ENCODE data around the gene ACAD8. TPM values are rescaled to one million over a fixed set of nuclear protein-coding genes. Genes with fewer than 3 reads are reported as not detected.

ACAD8 gene
- polyA plus RNA-seq, 1 donor = 32.6 TPM

GRCh38 chr11:134237557-134237922, 15.8 kb upstream of the ACAD8 start:
- Histone ChIP-seq H3K27ac (ENCODE audit: low read length) (no peak overlapping the region), H3K4me3 (ENCODE audit: low read length) (no peak overlapping the region), H3K4me1 (ENCODE audit: control insufficient read depth, insufficient read depth, low read length) (no peaks in the 10 kb centered on the region), H3K27me3 (ENCODE audit: control insufficient read depth, insufficient read depth, low read length) (no peaks in the 10 kb centered on the region), H3K36me3 (ENCODE audit: control insufficient read depth, insufficient read depth, low read length) (peaks cover 57% of the 10 kb centered on the region), H3K9me3 (ENCODE audit: control insufficient read depth, low read depth, low read length) (no peaks in the 10 kb centered on the region)
- no CpG with 5 or more reads among the region's 11 CpGs for WGBS (ENCODE audit: insufficient coverage, low lambda C conversion rate)
- DNase-seq = no peak

GRCh38 chr11:134238956-134239355, 14.4 kb upstream of the ACAD8 start:
- peaks cover 69% of the 10 kb centered on the region for H3K36me3 ChIP-seq (ENCODE audit: control insufficient read depth, insufficient read depth, low read length)
- H3K27ac ChIP-seq (ENCODE audit: low read length) = no peak overlapping the region
- DNase-seq = no peak
- H3K4me3 ChIP-seq (ENCODE audit: low read length) = no peak overlapping the region
- H3K9me3 ChIP-seq (ENCODE audit: control insufficient read depth, low read depth, low read length) = no peaks in the 10 kb centered on the region
- no peaks in the 10 kb centered on the region for H3K27me3 ChIP-seq (ENCODE audit: control insufficient read depth, insufficient read depth, low read length)
- 100% methylated on average over 2 of the region's 5 CpGs for WGBS (ENCODE audit: insufficient coverage, low lambda C conversion rate)
- H3K4me1 ChIP-seq (ENCODE audit: control insufficient read depth, insufficient read depth, low read length) = no peaks in the 10 kb centered on the region

GRCh38 chr11:134240592-134240991, 12.8 kb upstream of the ACAD8 start:
- Histone ChIP-seq H3K4me3 (ENCODE audit: low read length) (no peak overlapping the region), H3K27ac (ENCODE audit: low read length) (no peak overlapping the region), H3K9me3 (ENCODE audit: control insufficient read depth, low read depth, low read length) (no peaks in the 10 kb centered on the region), H3K4me1 (ENCODE audit: control insufficient read depth, insufficient read depth, low read length) (no peaks in the 10 kb centered on the region), H3K27me3 (ENCODE audit: control insufficient read depth, insufficient read depth, low read length) (no peaks in the 10 kb centered on the region), H3K36me3 (ENCODE audit: control insufficient read depth, insufficient read depth, low read length) (peaks cover 77% of the 10 kb centered on the region)
- DNase-seq = no peak
- WGBS (ENCODE audit: insufficient coverage, low lambda C conversion rate) = no CpG with 5 or more reads among the region's 6 CpGs

GRCh38 chr11:134242376-134242775, 11.0 kb upstream of the ACAD8 start:
- Histone ChIP-seq H3K4me1 (ENCODE audit: control insufficient read depth, insufficient read depth, low read length) (no peaks in the 10 kb centered on the region), H3K27me3 (ENCODE audit: control insufficient read depth, insufficient read depth, low read length) (no peaks in the 10 kb centered on the region), H3K36me3 (ENCODE audit: control insufficient read depth, insufficient read depth, low read length) (peaks cover 85% of the 10 kb centered on the region), H3K4me3 (ENCODE audit: low read length) (no peak overlapping the region), H3K27ac (ENCODE audit: low read length) (no peak overlapping the region), H3K9me3 (ENCODE audit: control insufficient read depth, low read depth, low read length) (no peaks in the 10 kb centered on the region)
- 100% methylated on average over 1 of the region's 9 CpGs for WGBS (ENCODE audit: insufficient coverage, low lambda C conversion rate)
- no peak for DNase-seq

- no peak for DNase-seq
- no peak overlapping the region for H3K4me3 ChIP-seq (ENCODE audit: low read length)
- H3K9me3 ChIP-seq (ENCODE audit: control insufficient read depth, low read depth, low read length) = no peaks in the 10 kb centered on the region
- no peaks in the 10 kb centered on the region for H3K27me3 ChIP-seq (ENCODE audit: control insufficient read depth, insufficient read depth, low read length)
- H3K4me1 ChIP-seq (ENCODE audit: control insufficient read depth, insufficient read depth, low read length) = no peaks in the 10 kb centered on the region
- no peak overlapping the region for H3K27ac ChIP-seq (ENCODE audit: low read length)
- no CpG with 5 or more reads among the region's 4 CpGs for WGBS (ENCODE audit: insufficient coverage, low lambda C conversion rate)
- H3K36me3 ChIP-seq (ENCODE audit: control insufficient read depth, insufficient read depth, low read length) = peaks cover 96% of the 10 kb centered on the region
These were observed 9.5 kb upstream of the ACAD8 start for GRCh38 chr11:134243913-134244312.

- H3K4me3 ChIP-seq (ENCODE audit: low read length) = no peak overlapping the region
- no peak for DNase-seq
- no peak overlapping the region for H3K27ac ChIP-seq (ENCODE audit: low read length)
- H3K36me3 ChIP-seq (ENCODE audit: control insufficient read depth, insufficient read depth, low read length) = peaks cover 95% of the 10 kb centered on the region
- no CpG with 5 or more reads among the region's 7 CpGs for WGBS (ENCODE audit: insufficient coverage, low lambda C conversion rate)
- no peaks in the 10 kb centered on the region for H3K9me3 ChIP-seq (ENCODE audit: control insufficient read depth, low read depth, low read length)
- H3K4me1 ChIP-seq (ENCODE audit: control insufficient read depth, insufficient read depth, low read length) = no peaks in the 10 kb centered on the region
- no peaks in the 10 kb centered on the region for H3K27me3 ChIP-seq (ENCODE audit: control insufficient read depth, insufficient read depth, low read length)
These were observed 8.8 kb upstream of the ACAD8 start for GRCh38 chr11:134244593-134244992.

GRCh38 chr11:134245434-134245833, 7.9 kb upstream of the ACAD8 start:
- no peak for DNase-seq
- no CpG with 5 or more reads among the region's 14 CpGs for WGBS (ENCODE audit: insufficient coverage, low lambda C conversion rate)

GRCh38 chr11:134246100-134246499, 7.3 kb upstream of the ACAD8 start:
- Histone ChIP-seq H3K36me3 (ENCODE audit: control insufficient read depth, insufficient read depth, low read length) (peaks cover 98% of the 10 kb centered on the region), H3K27ac (ENCODE audit: low read length) (no peak overlapping the region), H3K27me3 (ENCODE audit: control insufficient read depth, insufficient read depth, low read length) (no peaks in the 10 kb centered on the region), H3K4me3 (ENCODE audit: low read length) (no peak overlapping the region), H3K4me1 (ENCODE audit: control insufficient read depth, insufficient read depth, low read length) (no peaks in the 10 kb centered on the region), H3K9me3 (ENCODE audit: control insufficient read depth, low read depth, low read length) (no peaks in the 10 kb centered on the region)
- no CpG with 5 or more reads among the region's 11 CpGs for WGBS (ENCODE audit: insufficient coverage, low lambda C conversion rate)
- no peak for DNase-seq

More at GRCh38 chr11:134245434-134245833, 7.9 kb upstream of the ACAD8 start:
- H3K27ac ChIP-seq (ENCODE audit: low read length) = no peak overlapping the region
- no peaks in the 10 kb centered on the region for H3K9me3 ChIP-seq (ENCODE audit: control insufficient read depth, low read depth, low read length)
- H3K36me3 ChIP-seq (ENCODE audit: control insufficient read depth, insufficient read depth, low read length) = peaks cover 95% of the 10 kb centered on the region
- no peaks in the 10 kb centered on the region for H3K27me3 ChIP-seq (ENCODE audit: control insufficient read depth, insufficient read depth, low read length)
- no peak overlapping the region for H3K4me3 ChIP-seq (ENCODE audit: low read length)
- H3K4me1 ChIP-seq (ENCODE audit: control insufficient read depth, insufficient read depth, low read length) = no peaks in the 10 kb centered on the region

- H3K27me3 ChIP-seq (ENCODE audit: control insufficient read depth, insufficient read depth, low read length) = no peaks in the 10 kb centered on the region
- H3K4me3 ChIP-seq (ENCODE audit: low read length) = no peak overlapping the region
- no peak overlapping the region for H3K27ac ChIP-seq (ENCODE audit: low read length)
- peaks cover 92% of the 10 kb centered on the region for H3K36me3 ChIP-seq (ENCODE audit: control insufficient read depth, insufficient read depth, low read length)
- H3K4me1 ChIP-seq (ENCODE audit: control insufficient read depth, insufficient read depth, low read length) = peaks cover 2% of the 10 kb centered on the region
- no peak for DNase-seq
- WGBS (ENCODE audit: insufficient coverage, low lambda C conversion rate) = no CpG with 5 or more reads among the region's 4 CpGs
- no peaks in the 10 kb centered on the region for H3K9me3 ChIP-seq (ENCODE audit: control insufficient read depth, low read depth, low read length)
These were observed 6.7 kb upstream of the ACAD8 start for GRCh38 chr11:134246678-134247077.

GRCh38 chr11:134248910-134249480, 4.4 kb upstream of the ACAD8 start:
- 67% methylated on average over 1 of the region's 7 CpGs for WGBS (ENCODE audit: insufficient coverage, low lambda C conversion rate)
- DNase-seq = no peak
- H3K4me1 ChIP-seq (ENCODE audit: control insufficient read depth, insufficient read depth, low read length) = peaks cover 9% of the 10 kb centered on the region
- no peak overlapping the region for H3K4me3 ChIP-seq (ENCODE audit: low read length)
- no peak overlapping the region for H3K27ac ChIP-seq (ENCODE audit: low read length)
- peaks cover 70% of the 10 kb centered on the region for H3K36me3 ChIP-seq (ENCODE audit: control insufficient read depth, insufficient read depth, low read length)
- H3K27me3 ChIP-seq (ENCODE audit: control insufficient read depth, insufficient read depth, low read length) = no peaks in the 10 kb centered on the region
- no peaks in the 10 kb centered on the region for H3K9me3 ChIP-seq (ENCODE audit: control insufficient read depth, low read depth, low read length)

- Histone ChIP-seq H3K27me3 (ENCODE audit: control insufficient read depth, insufficient read depth, low read length) (no peaks in the 10 kb centered on the region), H3K4me3 (ENCODE audit: low read length) (no peak overlapping the region), H3K27ac (ENCODE audit: low read length) (no peak overlapping the region), H3K9me3 (ENCODE audit: control insufficient read depth, low read depth, low read length) (no peaks in the 10 kb centered on the region), H3K36me3 (ENCODE audit: control insufficient read depth, insufficient read depth, low read length) (peaks cover 57% of the 10 kb centered on the region), H3K4me1 (ENCODE audit: control insufficient read depth, insufficient read depth, low read length) (peaks cover 12% of the 10 kb centered on the region)
- DNase-seq = no peak
- no CpG with 5 or more reads among the region's 3 CpGs for WGBS (ENCODE audit: insufficient coverage, low lambda C conversion rate)
These were observed 3.1 kb upstream of the ACAD8 start for GRCh38 chr11:134250246-134250645.
